ENCODE measurements around the gene VCL. TPM values are rescaled to one million over a fixed set of nuclear protein-coding genes. Genes with fewer than 3 reads are reported as not detected.
"Not testable (repeated sequence)": the region's sequence is repeated elsewhere in the genome, so short reads cannot be mapped to it uniquely, and the experiment has no call there.

The VCL gene
- total RNA-seq, 2 donors from 2014 or later: 97.2 to 285 TPM

DNA sequence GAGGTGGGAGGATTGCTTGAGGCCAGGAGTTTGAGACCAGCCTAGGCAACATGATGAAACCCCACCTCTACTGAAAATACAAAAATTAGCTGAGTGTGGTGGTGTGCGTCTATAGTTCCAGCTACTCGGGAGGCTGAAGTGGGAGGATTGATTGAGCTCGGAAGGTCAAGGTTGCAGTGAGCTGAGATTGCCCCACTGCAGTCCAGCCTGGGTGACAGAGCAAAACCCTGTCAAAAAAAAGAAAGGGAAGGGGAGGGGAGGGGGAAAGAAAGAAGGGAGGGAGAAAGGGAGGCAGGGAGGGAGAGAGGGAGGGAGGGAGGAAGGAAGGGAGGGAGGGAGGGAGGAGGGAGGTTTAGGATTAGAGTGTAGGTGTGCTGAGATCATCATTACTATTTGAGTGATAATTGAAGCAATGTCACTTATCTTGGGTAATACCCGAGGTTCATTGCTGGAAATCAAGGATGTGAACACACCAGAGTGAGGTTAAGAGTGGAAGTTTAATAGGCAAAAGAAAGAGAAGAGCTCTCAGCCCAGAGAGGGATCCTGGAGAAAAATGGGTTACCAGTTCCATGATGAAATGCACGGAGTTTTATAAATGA is 27.6 kb downstream of the VCL start:
- intact Hi-C loops (cut with DNase I): no loop called here

DNA sequence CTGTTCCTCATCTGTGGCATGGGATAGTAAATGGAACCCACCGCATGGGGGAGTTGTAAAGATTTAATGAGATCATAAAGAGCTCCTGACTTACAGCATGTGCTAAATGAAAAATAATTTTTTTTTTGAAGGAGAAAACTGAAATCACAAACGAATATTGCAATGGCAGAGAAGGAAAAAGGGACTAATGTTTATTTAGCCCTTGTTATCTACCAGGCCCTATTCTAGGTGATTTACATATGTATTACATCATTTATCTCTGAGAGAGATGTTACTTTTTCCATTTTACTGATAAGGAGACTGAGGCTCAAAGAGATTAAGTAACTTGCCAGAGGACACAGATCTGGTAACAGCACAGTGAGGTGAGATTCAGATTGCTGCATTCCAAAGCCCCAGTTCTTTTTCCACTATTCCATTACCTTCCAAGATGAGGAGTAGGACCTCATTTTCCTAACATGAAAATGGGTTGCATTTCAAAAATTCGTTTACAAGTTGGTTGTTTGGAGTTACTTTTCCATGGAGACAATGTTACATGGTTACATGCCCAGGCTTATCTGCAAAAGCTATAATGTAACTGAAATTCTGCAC is 28.6 kb downstream of the VCL start:
- intact Hi-C loops (cut with DNase I): no loop called here
- no peaks in the 10 kb centered on the region for H3K36me3 ChIP-seq
- no peak overlapping the region for H3K4me3 ChIP-seq
- TF ChIP-seq, protein P1, sequence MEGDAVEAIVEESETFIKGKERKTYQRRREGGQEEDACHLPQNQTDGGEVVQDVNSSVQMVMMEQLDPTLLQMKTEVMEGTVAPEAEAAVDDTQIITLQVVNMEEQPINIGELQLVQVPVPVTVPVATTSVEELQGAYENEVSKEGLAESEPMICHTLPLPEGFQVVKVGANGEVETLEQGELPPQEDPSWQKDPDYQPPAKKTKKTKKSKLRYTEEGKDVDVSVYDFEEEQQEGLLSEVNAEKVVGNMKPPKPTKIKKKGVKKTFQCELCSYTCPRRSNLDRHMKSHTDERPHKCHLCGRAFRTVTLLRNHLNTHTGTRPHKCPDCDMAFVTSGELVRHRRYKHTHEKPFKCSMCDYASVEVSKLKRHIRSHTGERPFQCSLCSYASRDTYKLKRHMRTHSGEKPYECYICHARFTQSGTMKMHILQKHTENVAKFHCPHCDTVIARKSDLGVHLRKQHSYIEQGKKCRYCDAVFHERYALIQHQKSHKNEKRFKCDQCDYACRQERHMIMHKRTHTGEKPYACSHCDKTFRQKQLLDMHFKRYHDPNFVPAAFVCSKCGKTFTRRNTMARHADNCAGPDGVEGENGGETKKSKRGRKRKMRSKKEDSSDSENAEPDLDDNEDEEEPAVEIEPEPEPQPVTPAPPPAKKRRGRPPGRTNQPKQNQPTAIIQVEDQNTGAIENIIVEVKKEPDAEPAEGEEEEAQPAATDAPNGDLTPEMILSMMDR (IDR thresholded peaks at IDR 0.05): no peak
- TF ChIP-seq POLR2A (IDR thresholded peaks at IDR 0.05): no peak
- TF ChIP-seq POLR2AphosphoS5 (IDR thresholded peaks at IDR 0.05): no peak
- no peaks in the 10 kb centered on the region for H3K9me3 ChIP-seq
- 26% methylated on average over 3 of the region's 3 CpGs for WGBS
- no peaks in the 10 kb centered on the region for H3K4me1 ChIP-seq (replicated peaks)
- H3K27me3 ChIP-seq (replicated peaks; ENCODE audit: insufficient read depth): no peaks in the 10 kb centered on the region
- no peak overlapping the region for H3K27ac ChIP-seq
- no peak for DNase-seq (ENCODE audit: low spot score)

More for the DNA sequence above, 27.6 kb downstream of the VCL start:
- H3K9me3 ChIP-seq: no peaks in the 10 kb centered on the region
- WGBS: 75% methylated on average over 5 of the region's 5 CpGs
- no peaks in the 10 kb centered on the region for H3K27me3 ChIP-seq (replicated peaks; ENCODE audit: insufficient read depth)
- H3K4me1 ChIP-seq (replicated peaks): no peaks in the 10 kb centered on the region
- TF ChIP-seq, protein P1 (IDR thresholded peaks at IDR 0.05): no peak
- TF ChIP-seq POLR2AphosphoS5 (IDR thresholded peaks at IDR 0.05) (no peak), POLR2A (IDR thresholded peaks at IDR 0.05) (no peak)
- no peaks in the 10 kb centered on the region for H3K36me3 ChIP-seq
- H3K27ac ChIP-seq: no peak overlapping the region
- no peak for DNase-seq (ENCODE audit: low spot score)
- no peak overlapping the region for H3K4me3 ChIP-seq

DNA sequence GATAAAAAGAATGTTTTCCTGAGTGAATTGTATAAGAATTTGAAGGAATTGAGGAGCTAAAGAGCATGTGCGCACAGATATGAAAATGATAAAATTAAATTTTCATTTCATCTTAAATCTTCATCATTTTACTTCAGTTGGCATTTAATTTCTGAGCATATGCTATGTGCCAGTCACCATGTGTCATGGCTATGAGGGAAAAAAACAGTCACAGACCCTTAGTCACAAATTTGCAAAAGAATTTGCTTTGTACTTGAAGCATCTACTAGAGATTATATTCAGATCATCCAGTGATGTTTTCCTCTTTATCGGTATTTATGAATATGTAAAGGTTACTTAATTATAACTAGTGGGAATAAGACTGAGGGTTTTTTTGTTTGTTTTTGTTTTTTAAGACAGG is 29.8 kb downstream of the VCL start:
- WGBS: 97% methylated on average over 2 of the region's 2 CpGs
- no peaks in the 10 kb centered on the region for H3K4me1 ChIP-seq (replicated peaks)
- no peak overlapping the region for H3K27ac ChIP-seq
- no peaks in the 10 kb centered on the region for H3K9me3 ChIP-seq
- DNase-seq (ENCODE audit: low spot score): no peak
- no peaks in the 10 kb centered on the region for H3K27me3 ChIP-seq (replicated peaks; ENCODE audit: insufficient read depth)
- no peak overlapping the region for H3K4me3 ChIP-seq
- TF ChIP-seq POLR2A (IDR thresholded peaks at IDR 0.05): no peak
- TF ChIP-seq, protein P1 (IDR thresholded peaks at IDR 0.05): no peak
- no peaks in the 10 kb centered on the region for H3K36me3 ChIP-seq
- intact Hi-C loops (cut with DNase I): no loop called here

DNA sequence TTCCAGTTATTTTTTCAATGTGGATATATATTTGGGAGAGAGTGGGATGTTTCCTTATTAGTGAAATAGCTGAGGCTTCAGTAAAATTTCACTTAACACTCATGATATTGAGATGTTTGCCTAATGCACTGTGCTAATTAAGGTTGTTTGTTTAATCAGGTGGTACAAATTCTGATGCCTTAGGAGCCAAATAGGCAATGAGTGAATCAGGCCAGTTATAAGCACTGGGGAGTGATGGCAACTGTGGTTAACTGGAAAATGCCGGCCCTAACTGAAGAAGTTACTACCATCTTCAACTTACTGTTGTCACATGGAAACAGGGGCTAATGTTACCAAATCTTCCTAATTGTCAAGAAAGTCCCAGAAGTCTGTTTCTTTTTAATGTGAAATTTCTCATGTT is 32.0 kb downstream of the VCL start:
- H3K36me3 ChIP-seq: no peaks in the 10 kb centered on the region
- TF ChIP-seq POLR2AphosphoS5 (IDR thresholded peaks at IDR 0.05): no peak
- TF ChIP-seq, protein P1 (IDR thresholded peaks at IDR 0.05): no peak
- no peak for TF ChIP-seq POLR2A (IDR thresholded peaks at IDR 0.05)
- WGBS: 81% methylated on average over 1 of the region's 1 CpG
- intact Hi-C loops (cut with DNase I): no loop called here
- no peak overlapping the region for H3K4me3 ChIP-seq
- no peaks in the 10 kb centered on the region for H3K4me1 ChIP-seq (replicated peaks)
- no peaks in the 10 kb centered on the region for H3K27me3 ChIP-seq (replicated peaks; ENCODE audit: insufficient read depth)
- no peak overlapping the region for H3K27ac ChIP-seq
- no peak for DNase-seq (ENCODE audit: low spot score)
- no peaks in the 10 kb centered on the region for H3K9me3 ChIP-seq

DNA sequence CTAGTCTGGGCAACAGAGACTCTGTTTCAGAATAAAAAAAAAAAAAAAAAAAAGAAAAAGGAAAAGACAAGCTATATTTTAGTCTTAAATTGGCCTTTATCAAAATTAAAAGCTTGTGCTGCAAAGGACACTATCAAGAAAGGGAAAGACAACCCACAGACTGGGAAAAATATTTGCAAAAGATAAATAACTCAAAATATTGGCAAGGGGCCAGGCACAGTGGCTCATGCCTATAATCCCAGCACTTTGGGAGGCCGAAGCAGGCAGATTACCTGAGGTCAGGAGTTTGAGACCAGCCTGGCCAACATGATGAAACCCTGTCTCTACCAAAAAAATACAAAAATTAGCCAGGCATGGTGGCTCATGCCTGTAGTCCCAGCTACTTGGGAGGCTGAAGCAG is 34.3 kb downstream of the VCL start:
- H3K27me3 ChIP-seq (replicated peaks; ENCODE audit: insufficient read depth); H3K27ac ChIP-seq; H3K9me3 ChIP-seq; H3K4me3 ChIP-seq; DNase-seq (ENCODE audit: low spot score); H3K4me1 ChIP-seq (replicated peaks); H3K36me3 ChIP-seq; intact Hi-C loops (cut with DNase I): not testable (repeated sequence)
- WGBS: 58% methylated on average over 1 of the region's 1 CpG
